K562 (cell line): ENCODE data around the gene SND1. TPM values are rescaled to one million over a fixed set of nuclear protein-coding genes. Genes with fewer than 3 reads are reported as not detected.

ENCODE experiments used
- HINFP ChIP-seq: fragments of 450-650 bp; conservative IDR thresholded peaks from 2 replicates; pipeline ENCODE4 v1.6.1; 2016; ENCODE audit warnings: missing genetic modification characterization, low read depth, mild to moderate bottlenecking, control low read depth, missing compliant biosample characterization
- KDM1A ChIP-seq, 2 experiments: fragments of 450-650 bp; IDR thresholded peaks; 2 replicates each; pipeline ENCODE4 v1.6.1; 2016; ENCODE audit warnings: mild to moderate bottlenecking in 2 of 2
- MCM7 ChIP-seq, 2 experiments: fragments of 450-650 bp; IDR thresholded peaks; 2 replicates each; pipeline ENCODE4 v1.6.1; 2016 to 2018
- MYBL2 ChIP-seq, 2 experiments: fragments of 450-650 bp in 1 of 2; sonication (generic) in 1 of 2; formaldehyde crosslinking in 1 of 2; IDR thresholded peaks; 2 replicates each; pipeline versions ENCODE4 v1.6.1 to v1.8.1; 2017 to 2022; ENCODE audit warnings: borderline replicate concordance in 1 of 2, inconsistent platforms in 1 of 2, low read depth in 1 of 2, mild to moderate bottlenecking in 1 of 2, missing genetic modification reagents in 1 of 2, moderate library complexity in 1 of 2
- MYC ChIP-seq, 2 experiments: fragments of 250-450 bp in 1 of 2; sonication (Bioruptor Pico) in 1 of 2; IDR thresholded peaks; 2 replicates each; pipeline versions ENCODE4 v1.5.1 to v1.6.1; 2012 to 2021; ENCODE audit warnings: low read depth in 2 of 2, borderline replicate concordance in 1 of 2, improper control_type of control experiment in 1 of 2, low read length in 1 of 2, mild to moderate bottlenecking in 1 of 2, moderate library complexity in 1 of 2
- PKNOX1 ChIP-seq: fragments of 450-650 bp; IDR thresholded peaks from 2 replicates; pipeline ENCODE4 v1.6.1; 2016
- PML ChIP-seq: IDR thresholded peaks from 2 replicates; pipeline ENCODE4 v1.6.1; 2012; ENCODE audit warnings: low read length, inconsistent platforms
- TEAD4 ChIP-seq, 2 experiments: sonication (generic) in 1 of 2; formaldehyde crosslinking in 1 of 2; IDR thresholded peaks; 2 replicates each; pipeline versions ENCODE4 v1.6.1 to v1.8.0; 2012 to 2022; ENCODE audit warnings: borderline replicate concordance in 1 of 2, inconsistent platforms in 1 of 2, low read length in 1 of 2, mild to moderate bottlenecking in 1 of 2, missing genetic modification reagents in 1 of 2
- TGIF2 ChIP-seq: sonication (generic); formaldehyde crosslinking; IDR thresholded peaks from 2 replicates; pipeline ENCODE4 v1.8.1; 2022; ENCODE audit warnings: mild to moderate bottlenecking, missing genetic modification reagents, moderate library complexity
- ZBTB40 ChIP-seq, 2 experiments: fragments of 450-650 bp in 1 of 2; sonication (generic) in 1 of 2; formaldehyde crosslinking in 1 of 2; IDR thresholded peaks; 2 replicates each; pipeline versions ENCODE4 v1.7.1 to v1.9.0; 2016 to 2022; ENCODE audit warnings: inconsistent platforms in 1 of 2, mild to moderate bottlenecking in 1 of 2, missing genetic modification reagents in 1 of 2
- ZNF197 ChIP-seq: fragments of 200-800 bp; sonication (Bioruptor generic); IDR thresholded peaks from 2 replicates; pipeline ENCODE4 v1.6.1; 2016; ENCODE audit warnings: low read depth, missing genetic modification characterization, missing compliant biosample characterization
- polyA plus RNA-seq, 8 experiments: library from polyadenylated mRNA; depleted of rRNA in 4 of 8; stranded (reverse) in 5 of 8; unstranded in 3 of 8; fragments of >200 nt; fragmentation: Nextera tagmentation in 2 of 8; fragmentation: Illumina TruSeq in 1 of 8; extraction: Ambion mirVana in 2 of 8; extraction: Trizol in 1 of 8; gene quantifications; 2 replicates each; pipeline versions ENCODE4 v1.2.1 to v1.2.3, GENCODE V29; 2011 to 2014; ENCODE audit warnings: inconsistent platforms in 1 of 8, missing spikeins in 1 of 8
- total RNA-seq, 7 experiments: library from RNA; depleted of rRNA in 6 of 7; stranded (reverse); fragments of >200 nt in 6 of 7; fragmentation: Illumina TruSeq in 2 of 7; extraction: Trizol in 2 of 7; gene quantifications; 2 replicates each; pipeline versions ENCODE4 v1.2.1 to v1.2.3, GENCODE V29; 2011 to 2021; ENCODE audit warnings: low replicate concordance in 1 of 7

Gene SND1
- total and polyA plus RNA-seq, 9 of the 15 experiments (the other 6 are each of a cell fraction or from before 2014, with no cell fraction given), result 46.5 to 307 (median 191) TPM

GRCh38 chr7:127810696-127811660 is 159.0 kb downstream of the SND1 start (continued):
- no peak for TF ChIP-seq HINFP (tag)
- no peak for TF ChIP-seq ZBTB40 (IDR thresholded peaks at IDR 0.05)
- TF ChIP-seq ZBTB40 (CRISPR knock-in tag; IDR thresholded peaks at IDR 0.05), result no peak
- no peak for TF ChIP-seq MCM7 (IDR thresholded peaks at IDR 0.05)
- TF ChIP-seq TGIF2 (CRISPR knock-in tag), result no peak
- TF ChIP-seq MYC (IDR thresholded peaks at IDR 0.05; ENCODE audit: low read depth, low read length), result no peak
- TF ChIP-seq MYC (CRISPR knock-in tag; IDR thresholded peaks at IDR 0.05; ENCODE audit: borderline replicate concordance, low read depth), result no peak
- peak; percentile 35; the same call in 1 of the 2 replicates for TF ChIP-seq TEAD4 (IDR thresholded peaks at IDR 0.05; ENCODE audit: low read length)
- no peak for TF ChIP-seq TEAD4 (CRISPR knock-in tag; IDR thresholded peaks at IDR 0.05; ENCODE audit: borderline replicate concordance)
- TF ChIP-seq KDM1A (IDR thresholded peaks at IDR 0.05), result peak; percentile 33 to 39; a peak in 1 of 4 replicates
- peak; percentile 47 for TF ChIP-seq PKNOX1
- TF ChIP-seq ZNF197 (CRISPR knock-in tag), result no peak
- TF ChIP-seq MYBL2 (IDR thresholded peaks at IDR 0.05; ENCODE audit: low read depth), result no peak
- TF ChIP-seq MYBL2 (CRISPR knock-in tag; IDR thresholded peaks at IDR 0.05; ENCODE audit: borderline replicate concordance), result no peak
- peak; percentile 27; the same call in 1 of the 2 replicates for TF ChIP-seq PML
